Neuronal stem cell (in vitro differentiated cells): ENCODE measurements around the gene CD244.

Experiments used
- DNase-seq: peaks from one replicate; pipeline ENCODE4 v3.0.0-alpha.2; 2013; ENCODE audit warnings: low spot score
- H2AFZ ChIP-seq: one replicate; pipeline ENCODE4 v1.6.1; 2013; ENCODE audit warnings: mild to moderate bottlenecking, low read length, inconsistent platforms
- H2AK5ac ChIP-seq: 2 replicates; pipeline ENCODE4 v1.6.1; 2013; ENCODE audit warnings: low read depth, mild to moderate bottlenecking, inconsistent platforms, low read length, moderate library complexity, mixed read lengths
- H2BK120ac ChIP-seq: 2 replicates; pipeline ENCODE4 v1.6.1; 2013; ENCODE audit warnings: low read depth, mild to moderate bottlenecking, inconsistent platforms, low read length, moderate library complexity, mixed read lengths
- H2BK12ac ChIP-seq: one replicate; pipeline ENCODE4 v1.6.1; 2013; ENCODE audit warnings: low read length, inconsistent platforms
- H2BK15ac ChIP-seq: 2 replicates; pipeline ENCODE4 v1.6.1; 2013; ENCODE audit warnings: mild to moderate bottlenecking, low read length, inconsistent platforms, mixed read lengths
- H2BK5ac ChIP-seq: one replicate; pipeline ENCODE4 v1.6.1; 2013; ENCODE audit warnings: inconsistent platforms, mild to moderate bottlenecking, low read length, moderate library complexity
- H3K14ac ChIP-seq: one replicate; pipeline ENCODE4 v1.6.1; 2013; ENCODE audit warnings: low read length, inconsistent platforms
- H3K18ac ChIP-seq: 2 replicates; pipeline ENCODE4 v1.6.1; 2013; ENCODE audit warnings: low read length, inconsistent platforms
- H3K23ac ChIP-seq: 2 replicates; pipeline ENCODE4 v1.6.1; 2013; ENCODE audit warnings: low read depth, mild to moderate bottlenecking, mixed read lengths, low read length, inconsistent platforms; ENCODE audit not compliant: poor library complexity
- H3K27ac ChIP-seq: replicated peaks from 3 replicates; pipeline ENCODE4 v1.5.1; 2013; ENCODE audit warnings: low read length, inconsistent platforms
- H3K27me3 ChIP-seq, 3 experiments: 2 replicates each; pipeline ENCODE4 v1.6.1; 2013; ENCODE audit warnings: low read length in 3 of 3, mild to moderate bottlenecking in 2 of 3, inconsistent platforms in 1 of 3, low read depth in 1 of 3, mixed read lengths in 1 of 3, moderate library complexity in 1 of 3; ENCODE audit not compliant: control insufficient read depth in 3 of 3, insufficient read depth in 3 of 3
- H3K36me3 ChIP-seq, 2 donors: replicated peaks in 1 of 2; 2 replicates each; pipeline ENCODE4 v1.6.1; 2013; ENCODE audit warnings: low read length in 2 of 2; ENCODE audit not compliant: control insufficient read depth in 2 of 2, insufficient read depth in 2 of 2
- H3K4ac ChIP-seq: 2 replicates; pipeline ENCODE4 v1.6.1; 2013; ENCODE audit warnings: inconsistent platforms, mild to moderate bottlenecking, low read length, moderate library complexity
- H3K4me1 ChIP-seq, 2 donors: 1 replicate in 1 of 2; 2 replicates in 1 of 2; pipeline ENCODE4 v1.6.1; 2013; ENCODE audit warnings: low read length in 2 of 2, low read depth in 1 of 2; ENCODE audit not compliant: control insufficient read depth in 2 of 2, insufficient read depth in 1 of 2
- H3K4me2 ChIP-seq: one replicate; pipeline ENCODE4 v1.6.1; 2013; ENCODE audit warnings: mild to moderate bottlenecking, low read length, inconsistent platforms; ENCODE audit not compliant: insufficient read depth, poor library complexity, severe bottlenecking
- H3K4me3 ChIP-seq, 2 donors: 2 replicates each; pipeline ENCODE4 v1.5.1; 2013; ENCODE audit warnings: low read length in 2 of 2, mild to moderate bottlenecking in 2 of 2, inconsistent platforms in 1 of 2, moderate library complexity in 1 of 2
- H3K79me1 ChIP-seq: one replicate; pipeline ENCODE4 v1.6.1; 2013; ENCODE audit warnings: low read depth, mild to moderate bottlenecking, inconsistent platforms, low read length, moderate library complexity
- H3K9ac ChIP-seq: one replicate; pipeline ENCODE4 v1.6.1; 2013; ENCODE audit warnings: mild to moderate bottlenecking, low read depth, low read length, inconsistent platforms; ENCODE audit not compliant: poor library complexity
- H3K9me3 ChIP-seq, 2 donors: replicated peaks in 1 of 2; 2 replicates each; pipeline versions ENCODE3 to v1.6.1; 2013; ENCODE audit warnings: low read length in 2 of 2, mild to moderate bottlenecking in 2 of 2, inconsistent platforms in 1 of 2, low read depth in 1 of 2, mixed read lengths in 1 of 2, moderate library complexity in 1 of 2; ENCODE audit not compliant: control insufficient read depth in 2 of 2, insufficient read depth in 1 of 2
- H4K8ac ChIP-seq: one replicate; pipeline ENCODE4 v1.6.1; 2013; ENCODE audit warnings: low read depth, mild to moderate bottlenecking, inconsistent platforms, low read length, moderate library complexity
- H4K91ac ChIP-seq: one replicate; pipeline ENCODE4 v1.6.1; 2013; ENCODE audit warnings: low read length, low read depth, mild to moderate bottlenecking, inconsistent platforms; ENCODE audit not compliant: poor library complexity
- WGBS, 2 donors: extraction: QIAGEN DNeasy Blood & Tissue Kit; methylation state at CpG; one replicate each; pipeline ENCODE4 v1.1.7; 2013; ENCODE audit warnings: missing lambda C conversion rate in 2 of 2, mixed read lengths in 1 of 2; ENCODE audit not compliant: insufficient read length in 2 of 2, insufficient replicate concordance in 1 of 2; ENCODE audit errors: extremely low coverage in 2 of 2; 5-methylcytosine and 5-hydroxymethylcytosine counted together

Gene CD244

GRCh38 chr1:160806784-160807183 lies 55.9 kb downstream of the CD244 start:
- H3K4me2 ChIP-seq: no peak overlapping the region
- no peak overlapping the region for H4K91ac ChIP-seq
- no peak overlapping the region for H3K27ac ChIP-seq
- H4K8ac ChIP-seq: no peak overlapping the region
- H3K14ac ChIP-seq: no peak overlapping the region
- no peak overlapping the region for H2BK15ac ChIP-seq
- no peak overlapping the region for H2AK5ac ChIP-seq
- no peaks in the 10 kb centered on the region for H3K27me3 ChIP-seq
- no peak overlapping the region for H3K18ac ChIP-seq
- no peak overlapping the region for H3K9ac ChIP-seq
- no peak overlapping the region for H2BK120ac ChIP-seq
- no peaks in the 10 kb centered on the region for H3K4me1 ChIP-seq
- no peak overlapping the region for H2AFZ ChIP-seq
- no peak overlapping the region for H3K4me3 ChIP-seq
- H3K23ac ChIP-seq: no peak overlapping the region
- DNase-seq: no peak
- H3K79me1 ChIP-seq: no peaks in the 10 kb centered on the region
- no peak overlapping the region for H2BK12ac ChIP-seq
- no peak overlapping the region for H3K4ac ChIP-seq
- no peak overlapping the region for H2BK5ac ChIP-seq
- H3K36me3 ChIP-seq: no peaks in the 10 kb centered on the region
- H3K9me3 ChIP-seq: peaks cover 0 to 9% of the 10 kb centered on the region in 2 donors

GRCh38 chr1:160806109-160806665 lies 56.5 kb downstream of the CD244 start:
- no peak overlapping the region for H3K27ac ChIP-seq
- H3K79me1 ChIP-seq: no peaks in the 10 kb centered on the region
- no peak overlapping the region for H4K8ac ChIP-seq
- no peak overlapping the region for H3K23ac ChIP-seq
- DNase-seq: no peak
- no peak overlapping the region for H3K9ac ChIP-seq
- H3K4me3 ChIP-seq: no peak overlapping the region
- no peaks in the 10 kb centered on the region for H3K36me3 ChIP-seq
- H3K4ac ChIP-seq: no peak overlapping the region
- no peak overlapping the region for H2AFZ ChIP-seq
- WGBS, 2 donors: no CpG with 5 or more reads among the region's 1 CpG
- H2BK15ac ChIP-seq: no peak overlapping the region
- H3K14ac ChIP-seq: no peak overlapping the region
- no peaks in the 10 kb centered on the region for H3K27me3 ChIP-seq
- peaks cover 0 to 9% of the 10 kb centered on the region in 2 donors for H3K9me3 ChIP-seq
- H2AK5ac ChIP-seq: no peak overlapping the region
- H2BK120ac ChIP-seq: no peak overlapping the region
- H4K91ac ChIP-seq: no peak overlapping the region
- H2BK5ac ChIP-seq: no peak overlapping the region
- no peak overlapping the region for H2BK12ac ChIP-seq
- no peaks in the 10 kb centered on the region for H3K4me1 ChIP-seq
- H3K18ac ChIP-seq: no peak overlapping the region
- H3K4me2 ChIP-seq: no peak overlapping the region

- peak overlapping the region; percentile 47 for H3K14ac ChIP-seq
- no peak overlapping the region for H4K91ac ChIP-seq
- H3K4ac ChIP-seq: no peak overlapping the region
- no peak overlapping the region for H3K27ac ChIP-seq
- no peak overlapping the region for H2AK5ac ChIP-seq
- no peak overlapping the region for H2BK15ac ChIP-seq
- no peaks in the 10 kb centered on the region for H3K36me3 ChIP-seq
- no peak overlapping the region for H2BK5ac ChIP-seq
- no peaks in the 10 kb centered on the region for H3K79me1 ChIP-seq
- no peaks in the 10 kb centered on the region for H3K27me3 ChIP-seq
- H3K9me3 ChIP-seq: no peaks in the 10 kb centered on the region
- no peak overlapping the region for H2BK12ac ChIP-seq
- H2BK120ac ChIP-seq: no peak overlapping the region
- no peaks in the 10 kb centered on the region for H3K4me1 ChIP-seq
- WGBS, 2 donors: no CpG with 5 or more reads among the region's 43 CpGs
- no peak for DNase-seq
- H2AFZ ChIP-seq: no peak overlapping the region
- H4K8ac ChIP-seq: no peak overlapping the region
- no peak overlapping the region for H3K9ac ChIP-seq
- peak overlapping the region; percentile 31 for H3K23ac ChIP-seq
- no peak overlapping the region for H3K4me3 ChIP-seq
- peak overlapping the region; percentile 8 for H3K18ac ChIP-seq
- H3K4me2 ChIP-seq: no peak overlapping the region
Observed at GRCh38 chr1:160801836-160802580, 60.7 kb downstream of the CD244 start.

- Histone ChIP-seq H3K9ac (no peak overlapping the region), H4K91ac (no peak overlapping the region), H3K4me3 (no peak overlapping the region), H3K18ac (no peak overlapping the region), H3K79me1 (no peaks in the 10 kb centered on the region), H3K9me3 (no peaks in the 10 kb centered on the region), H3K4ac (no peak overlapping the region), H3K27ac (no peak overlapping the region), H2BK5ac (no peak overlapping the region), H4K8ac (no peak overlapping the region), H3K36me3 (no peaks in the 10 kb centered on the region), H3K27me3 (no peaks in the 10 kb centered on the region), H2AK5ac (no peak overlapping the region), H2AFZ (no peak overlapping the region), H3K4me2 (no peak overlapping the region), H3K23ac (no peak overlapping the region), H2BK120ac (no peak overlapping the region), H3K14ac (no peak overlapping the region), H2BK15ac (no peak overlapping the region), H3K4me1 (no peaks in the 10 kb centered on the region), H2BK12ac (no peak overlapping the region)
- DNase-seq: no peak
- WGBS, 2 donors: no CpG with 5 or more reads among the region's 4 CpGs
Observed at GRCh38 chr1:160800645-160801408, 61.9 kb downstream of the CD244 start.
